ENCODE data around the gene VWF. TPM values are rescaled to one million over a fixed set of nuclear protein-coding genes. Genes with fewer than 3 reads are reported as not detected.

Gene VWF
- total and polyA plus RNA-seq, 2 of the 4 experiments (the other 2 are of a cell fraction): under 0.01 to 0.09 TPM

- ChIA-PET CTCF (no interaction called here), POLR2A (ENCODE audit: unreplicated experiment) (no interaction called here)
- peak overlapping the region; percentile 45; the same call in 1 of the 2 replicates for H2BK120ac ChIP-seq (ENCODE audit: low read depth, low read length)
Observed at GRCh38 chr12:6045438-6045837, 79.0 kb downstream of the VWF start.

More at GRCh38 chr12:6045438-6045837, 79.0 kb downstream of the VWF start:
- Histone ChIP-seq H3K36me3 (ENCODE audit: control insufficient read depth, insufficient read depth, low read length) (no peaks in the 10 kb centered on the region), H4K20me1 (ENCODE audit: insufficient read depth, low read length) (no peaks in the 10 kb centered on the region; the same call in 1 of the 2 replicates), H2BK15ac (ENCODE audit: low read depth, low read length) (peak overlapping the region; percentile 62; the same call in 2 of the 3 replicates), H2AK5ac (ENCODE audit: low read depth, low read length) (peak overlapping the region; percentile 70), H3K18ac (ENCODE audit: low read depth, low read length) (peak overlapping the region; percentile 24; the same call in 1 of the 2 replicates), H4K8ac (ENCODE audit: low read depth in 2 of 2, low read length in 2 of 2) (no peak overlapping the region), H3K9ac (ENCODE audit: low read depth, low read length) (no peak overlapping the region), H2BK20ac (ENCODE audit: low read depth, low read length) (peak overlapping the region; percentile 0; the same call in 1 of the 2 replicates), H3K23ac (ENCODE audit: low read depth, low read length) (no peak overlapping the region), H3K4ac (ENCODE audit: low read depth, low read length) (peak overlapping the region; percentile 67), H3K4me1 (ENCODE audit: control insufficient read depth, insufficient read depth, low read length) (peaks cover 24% of the 10 kb centered on the region), H3K9me3 (ENCODE audit: control insufficient read depth, insufficient read depth, low read length) (no peaks in the 10 kb centered on the region), H2AFZ (replicated peaks; ENCODE audit: low read length, poor library complexity) (no peak overlapping the region), H3K4me3 (ENCODE audit: insufficient read depth, low read depth, low read length) (no peak overlapping the region), H4K5ac (ENCODE audit: low read depth, low read length) (peak overlapping the region; percentile 12; the same call in 1 of the 2 replicates), H2AK9ac (replicated peaks; ENCODE audit: low read depth, low read length, poor library complexity) (no peak overlapping the region), H3K56ac (ENCODE audit: extremely low read depth, insufficient read depth, low read length) (no peak overlapping the region), H3K79me1 (ENCODE audit: low read depth in 1 of 2, low read length in 2 of 2) (no peaks in the 10 kb centered on the region), H3K9me1 (ENCODE audit: insufficient read depth, low read length) (peaks cover 25% of the 10 kb centered on the region), H4K91ac (ENCODE audit: insufficient read depth, low read depth, low read length) (peak overlapping the region; percentile 43; the same call in 1 of the 2 replicates), H3K27me3 (ENCODE audit: control insufficient read depth, insufficient read depth, low read length) (no peaks in the 10 kb centered on the region), H3K14ac (replicated peaks; ENCODE audit: low read depth, low read length) (no peak overlapping the region), H3K27ac (ENCODE audit: insufficient read depth, low read length) (no peak overlapping the region), H3K4me2 (ENCODE audit: low read depth, low read length) (no peak overlapping the region), H2BK5ac (ENCODE audit: low read depth, low read length, poor library complexity, severe bottlenecking) (no peak overlapping the region)
- WGBS, 2 experiments (ENCODE audit: extremely low coverage in 2 of 2, insufficient read length in 1 of 2): 100% methylated on average over 1 of the region's 6 CpGs; no CpG with 5 or more reads in 1 of the 2 experiments
- no peak for TF ChIP-seq SMC3 (IDR thresholded peaks at IDR 0.05; ENCODE audit: low read depth, low read length)
- no peak for TF ChIP-seq ELK1 (IDR thresholded peaks at IDR 0.05; ENCODE audit: borderline replicate concordance, low read depth, low read length)
- TF ChIP-seq RAD21 (IDR thresholded peaks at IDR 0.05; ENCODE audit: low read length): no peak
- ATAC-seq (ENCODE audit: low read depth): no peak
- intact Hi-C loops (cut with micrococcal nuclease) (loop anchor here (10.0 kb wide), 1 partner anchor 961 kb away; no protein-coding TSS in a partner anchor), dilution Hi-C loops (cut with HindIII; ENCODE audit: low sequenced_read_pairs, unreplicated experiment) (no loop called here), in situ Hi-C loops (cut with MboI; ENCODE audit: low sequenced_read_pairs) (loop anchor here (10.0 kb wide), 1 partner anchor 611 kb away; the partner anchor contains the start of gene NTF3)
- no peak for DNase-seq
- no TSS peak for BruUV-seq (replicated peaks)

All from IMR-90 (cell line).